HG03342 (cell line): ENCODE data around the gene PUSL1.
A peak's percentile ranks its signal among the peaks of the same experiment; 100 is the strongest.

Source experiments
- ATAC-seq: cut with Tn5 transposase; IDR thresholded peaks from one replicate; pipeline ENCODE4 v1.9.1; 2021; ENCODE audit warnings: mild to moderate bottlenecking, moderate library complexity; ENCODE audit not compliant: unreplicated experiment

PUSL1 gene

DNA sequence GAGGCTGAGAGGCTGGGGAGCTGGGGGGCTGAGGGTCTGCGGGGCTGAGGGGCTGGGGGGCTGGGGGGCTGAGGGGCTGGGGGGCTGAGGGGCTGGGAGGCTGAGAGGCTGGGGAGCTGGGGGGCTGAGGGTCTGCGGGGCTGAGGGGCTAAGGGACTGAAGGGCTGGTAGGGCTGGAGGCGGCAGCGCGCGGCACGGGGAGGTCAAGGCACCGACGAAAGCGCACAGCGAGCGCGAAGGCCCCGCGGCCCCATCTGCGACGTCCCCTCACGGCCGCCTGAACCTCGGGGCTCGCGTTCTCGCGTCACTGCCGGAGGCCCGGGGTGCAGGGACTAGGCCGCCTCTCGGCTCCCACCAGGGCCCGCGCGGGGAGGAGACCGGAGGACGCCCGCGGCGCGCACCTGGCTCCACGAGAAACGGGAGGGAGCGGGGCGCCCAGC lies 15.7 kb downstream of the PUSL1 start:
- ATAC-seq: peak; percentile 32

- ATAC-seq: peak; percentile 70
Measured at GRCh38 chr1:1324524-1325287, 16.3 kb downstream of the PUSL1 start, which contains the start of the genes CPTP and INTS11. Gene CPTP, plus strand, starts transcription at chr1:1324802. Its CDS starts 2,109 bp downstream, at chr1:1326911. Gene INTS11, minus strand, starts transcription at chr1:1324660. Its CDS starts 52 bp downstream, at chr1:1324608.

DNA sequence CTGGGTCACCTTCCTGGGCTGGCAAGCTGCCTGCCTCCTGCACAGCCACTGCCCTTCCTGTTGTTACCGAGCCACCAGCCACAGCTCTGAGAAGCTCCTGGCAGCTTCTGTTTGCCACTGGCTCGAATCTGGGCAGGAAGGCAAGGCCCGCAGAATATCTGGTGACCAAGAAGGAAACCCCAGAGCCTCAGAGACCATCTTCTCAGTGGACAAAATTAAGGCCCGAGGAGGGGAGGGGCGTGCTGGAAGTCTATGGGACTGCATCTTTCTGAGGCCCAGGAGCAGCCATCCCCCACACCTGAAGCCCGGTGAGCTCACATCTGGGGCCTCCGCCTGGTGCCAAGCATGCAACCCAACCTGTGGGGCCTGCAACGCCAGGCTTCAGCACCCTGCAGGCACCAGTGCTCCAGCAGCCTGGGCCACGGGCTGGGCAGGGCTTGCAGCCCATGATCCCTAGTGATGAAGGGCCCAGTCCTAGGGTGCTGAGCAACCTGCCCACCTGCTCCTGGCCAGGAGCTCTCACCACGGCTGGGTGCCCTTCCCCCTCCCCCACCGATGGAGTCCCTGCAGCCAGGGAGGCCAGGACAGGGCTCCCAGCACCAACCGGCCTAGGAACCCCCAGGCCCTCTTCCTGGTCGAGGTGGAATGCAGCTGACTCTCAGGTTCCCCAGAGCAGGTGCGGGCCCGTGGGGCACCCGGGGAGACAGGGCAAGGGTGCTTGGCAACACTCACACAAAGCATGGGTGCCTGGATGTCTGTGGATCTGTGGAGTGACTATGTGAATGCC lies 17.1 kb downstream of the PUSL1 start:
- no peak for ATAC-seq

DNA sequence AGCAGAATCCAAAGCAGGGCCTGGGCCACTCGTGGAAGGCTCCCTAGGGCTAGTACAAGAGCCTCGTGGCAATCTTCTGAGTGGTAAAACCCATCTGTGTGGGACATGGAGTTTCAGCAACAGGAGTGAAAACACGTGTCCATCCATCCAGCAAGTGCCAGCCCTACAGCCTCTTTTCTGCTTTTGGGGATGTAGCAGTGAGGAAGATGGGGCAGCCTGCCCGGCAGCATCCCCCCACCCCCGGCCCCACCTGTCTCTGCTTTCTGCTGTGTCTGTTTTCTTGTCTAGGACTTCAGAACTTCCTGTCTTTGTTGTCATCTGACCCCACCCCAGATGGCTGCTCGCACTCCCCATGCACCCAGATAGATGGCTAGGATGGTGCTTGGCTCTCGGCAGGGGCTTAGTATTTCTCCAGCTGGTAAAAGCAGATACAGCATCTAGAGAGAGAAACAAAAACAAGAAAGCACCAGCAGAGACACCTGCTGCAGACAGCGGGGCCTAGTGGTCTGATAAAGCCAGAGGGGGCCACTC lies 17.7 kb downstream of the PUSL1 start:
- ATAC-seq: no peak

DNA sequence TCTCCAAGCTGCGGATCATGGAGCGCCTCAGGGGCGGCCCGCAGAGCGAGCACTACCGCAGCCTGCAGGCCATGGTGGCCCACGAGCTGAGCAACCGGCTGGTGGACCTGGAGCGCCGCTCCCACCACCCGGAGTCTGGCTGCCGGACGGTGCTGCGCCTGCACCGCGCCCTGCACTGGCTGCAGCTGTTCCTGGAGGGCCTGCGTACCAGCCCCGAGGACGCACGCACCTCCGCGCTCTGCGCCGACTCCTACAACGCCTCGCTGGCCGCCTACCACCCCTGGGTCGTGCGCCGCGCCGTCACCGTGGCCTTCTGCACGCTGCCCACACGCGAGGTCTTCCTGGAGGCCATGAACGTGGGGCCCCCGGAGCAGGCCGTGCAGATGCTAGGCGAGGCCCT lies 18.9 kb downstream of the PUSL1 start:
- no peak for ATAC-seq

DNA sequence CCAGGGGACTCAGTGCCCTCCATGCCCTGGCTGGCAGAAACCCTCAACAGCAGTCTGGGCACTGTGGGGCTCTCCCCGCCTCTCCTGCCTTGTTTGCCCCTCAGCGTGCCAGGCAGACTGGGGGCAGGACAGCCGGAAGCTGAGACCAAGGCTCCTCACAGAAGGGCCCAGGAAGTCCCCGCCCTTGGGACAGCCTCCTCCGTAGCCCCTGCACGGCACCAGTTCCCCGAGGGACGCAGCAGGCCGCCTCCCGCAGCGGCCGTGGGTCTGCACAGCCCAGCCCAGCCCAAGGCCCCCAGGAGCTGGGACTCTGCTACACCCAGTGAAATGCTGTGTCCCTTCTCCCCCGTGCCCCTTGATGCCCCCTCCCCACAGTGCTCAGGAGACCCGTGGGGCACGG lies 19.9 kb downstream of the PUSL1 start:
- no peak for ATAC-seq

- no peak for ATAC-seq
Measured at GRCh38 chr1:1329304-1330210, 21.2 kb downstream of the PUSL1 start.

- no peak for ATAC-seq
Measured at GRCh38 chr1:1330366-1331067, 22.1 kb downstream of the PUSL1 start.

DNA sequence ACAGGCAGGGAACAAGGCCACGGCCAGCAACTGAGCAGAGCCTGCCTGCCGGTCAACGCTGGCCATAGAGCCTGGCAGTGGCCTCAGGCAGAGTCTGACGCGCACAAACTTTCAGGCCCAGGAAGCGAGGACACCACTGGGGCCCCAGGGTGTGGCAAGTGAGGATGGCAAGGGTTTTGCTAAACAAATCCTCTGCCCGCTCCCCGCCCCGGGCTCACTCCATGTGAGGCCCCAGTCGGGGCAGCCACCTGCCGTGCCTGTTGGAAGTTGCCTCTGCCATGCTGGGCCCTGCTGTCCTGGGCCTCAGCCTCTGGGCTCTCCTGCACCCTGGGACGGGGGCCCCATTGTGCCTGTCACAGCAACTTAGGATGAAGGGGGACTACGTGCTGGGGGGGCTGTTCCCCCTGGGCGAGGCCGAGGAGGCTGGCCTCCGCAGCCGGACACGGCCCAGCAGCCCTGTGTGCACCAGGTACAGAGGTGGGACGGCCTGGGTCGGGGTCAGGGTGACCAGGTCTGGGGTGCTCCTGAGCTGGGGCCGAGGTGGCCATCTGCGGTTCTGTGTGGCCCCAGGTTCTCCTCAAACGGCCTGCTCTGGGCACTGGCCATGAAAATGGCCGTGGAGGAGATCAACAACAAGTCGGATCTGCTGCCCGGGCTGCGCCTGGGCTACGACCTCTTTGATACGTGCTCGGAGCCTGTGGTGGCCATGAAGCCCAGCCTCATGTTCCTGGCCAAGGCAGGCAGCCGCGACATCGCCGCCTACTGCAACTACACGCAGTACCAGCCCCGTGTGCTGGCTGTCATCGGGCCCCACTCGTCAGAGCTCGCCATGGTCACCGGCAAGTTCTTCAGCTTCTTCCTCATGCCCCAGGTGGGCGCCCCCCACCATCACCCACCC lies 22.9 kb downstream of the PUSL1 start, which contains the start of gene TAS1R3:
TAS1R3 (plus strand) TSS at position 213 of the 898 bp plus-strand sequence; CDS start at position 279, 66 bp downstream.
- ATAC-seq: no peak

DNA sequence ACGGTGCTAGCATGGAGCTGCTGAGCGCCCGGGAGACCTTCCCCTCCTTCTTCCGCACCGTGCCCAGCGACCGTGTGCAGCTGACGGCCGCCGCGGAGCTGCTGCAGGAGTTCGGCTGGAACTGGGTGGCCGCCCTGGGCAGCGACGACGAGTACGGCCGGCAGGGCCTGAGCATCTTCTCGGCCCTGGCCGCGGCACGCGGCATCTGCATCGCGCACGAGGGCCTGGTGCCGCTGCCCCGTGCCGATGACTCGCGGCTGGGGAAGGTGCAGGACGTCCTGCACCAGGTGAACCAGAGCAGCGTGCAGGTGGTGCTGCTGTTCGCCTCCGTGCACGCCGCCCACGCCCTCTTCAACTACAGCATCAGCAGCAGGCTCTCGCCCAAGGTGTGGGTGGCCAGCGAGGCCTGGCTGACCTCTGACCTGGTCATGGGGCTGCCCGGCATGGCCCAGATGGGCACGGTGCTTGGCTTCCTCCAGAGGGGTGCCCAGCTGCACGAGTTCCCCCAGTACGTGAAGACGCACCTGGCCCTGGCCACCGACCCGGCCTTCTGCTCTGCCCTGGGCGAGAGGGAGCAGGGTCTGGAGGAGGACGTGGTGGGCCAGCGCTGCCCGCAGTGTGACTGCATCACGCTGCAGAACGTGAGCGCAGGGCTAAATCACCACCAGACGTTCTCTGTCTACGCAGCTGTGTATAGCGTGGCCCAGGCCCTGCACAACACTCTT lies 23.8 kb downstream of the PUSL1 start:
- no peak for ATAC-seq

- no peak for ATAC-seq
Measured at GRCh38 chr1:1332774-1333480, 24.5 kb downstream of the PUSL1 start.

- ATAC-seq: no peak
Measured at GRCh38 chr1:1333551-1334241, 25.3 kb downstream of the PUSL1 start.

DNA sequence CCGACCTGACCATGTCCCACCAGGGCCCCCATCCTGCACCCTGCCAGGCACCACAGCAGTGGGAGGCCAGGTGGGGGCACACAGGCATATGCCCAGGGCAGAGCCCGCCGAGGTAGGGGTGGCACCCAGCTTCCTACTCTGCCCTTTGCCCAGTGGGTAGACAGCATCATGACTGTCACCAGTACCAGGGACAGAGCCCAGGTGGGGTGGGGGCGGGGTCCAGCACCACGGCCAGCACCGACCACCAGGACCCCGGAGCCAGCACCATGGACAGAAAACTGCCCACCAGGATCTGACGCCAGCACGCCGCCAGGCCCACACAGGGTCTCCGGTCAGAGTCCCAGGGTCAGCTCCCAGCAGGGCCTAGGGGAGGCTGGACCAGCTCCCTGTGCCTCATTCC lies 26.4 kb downstream of the PUSL1 start:
- ATAC-seq: no peak

GRCh38 chr1:1335283-1335682 lies 26.9 kb downstream of the PUSL1 start:
- ATAC-seq: no peak

DNA sequence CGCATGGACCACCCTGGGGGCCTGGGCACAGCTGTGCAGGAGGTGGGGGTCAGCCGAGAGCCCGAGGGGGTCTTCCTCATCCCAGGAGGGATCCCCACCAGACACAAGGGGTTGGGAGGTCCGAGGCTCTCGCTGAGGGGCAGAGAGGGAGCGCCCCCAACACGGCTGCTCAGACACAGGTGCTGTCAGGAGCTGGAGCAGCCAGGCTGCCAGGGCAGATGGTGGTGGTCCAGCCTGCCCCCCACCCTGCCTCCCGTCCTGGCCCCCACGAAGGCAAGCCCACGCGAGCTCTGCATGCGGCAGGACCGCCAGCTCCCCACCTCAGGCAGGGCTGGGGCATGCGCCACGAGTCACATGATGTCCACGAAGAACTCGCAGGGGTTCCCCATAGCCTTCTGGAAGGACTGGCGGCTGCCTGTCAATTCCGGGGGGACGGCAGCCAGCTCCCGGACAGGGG lies 27.4 kb downstream of the PUSL1 start:
- ATAC-seq: no peak

DNA sequence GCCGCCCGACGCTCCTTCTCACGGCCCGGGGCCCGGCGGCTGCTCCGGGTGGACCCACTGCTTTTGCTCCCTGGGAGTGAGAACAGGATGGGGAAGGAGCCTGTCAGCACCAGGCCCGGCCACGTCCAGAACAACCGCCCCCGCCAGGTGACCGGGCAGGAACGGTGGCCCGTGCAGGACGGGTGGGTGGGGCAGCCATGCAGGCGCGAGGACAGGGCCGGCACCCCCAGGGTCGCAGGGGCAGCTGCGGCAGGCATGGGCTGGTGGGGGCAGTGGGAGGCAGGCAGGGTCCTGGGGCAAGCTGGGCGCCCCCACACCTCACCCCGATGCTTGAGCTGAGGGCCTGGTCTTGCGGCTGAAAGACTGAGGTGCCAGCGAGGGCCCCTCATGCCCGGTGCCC lies 28.0 kb downstream of the PUSL1 start:
- no peak for ATAC-seq
